Spinal cord (tissue), 10 donors: ENCODE results near the gene SLC39A1. TPM values are rescaled to one million over a fixed set of nuclear protein-coding genes. Genes with fewer than 3 reads are reported as not detected.

Source experiments
- DNase-seq, 6 donors: peaks; one replicate each; pipeline versions ENCODE4 v3.0.0 to v3.0.0-alpha.2; 2013 to 2015; ENCODE audit warnings: low spot score in 6 of 6, low read depth in 4 of 6
- H3K27ac ChIP-seq: one replicate; pipeline ENCODE4 v1.5.1; 2013; ENCODE audit warnings: low read depth, low read length, control low read depth
- H3K27me3 ChIP-seq: one replicate; pipeline ENCODE4 v1.6.1; 2013; ENCODE audit warnings: low read length; ENCODE audit not compliant: control insufficient read depth, insufficient read depth
- H3K36me3 ChIP-seq: one replicate; pipeline ENCODE4 v1.6.1; 2013; ENCODE audit warnings: low read length; ENCODE audit not compliant: control insufficient read depth, insufficient read depth
- H3K4me1 ChIP-seq: one replicate; pipeline ENCODE4 v1.6.1; 2013; ENCODE audit warnings: low read length; ENCODE audit not compliant: control insufficient read depth, insufficient read depth
- H3K4me3 ChIP-seq: one replicate; pipeline ENCODE4 v1.5.1; 2013; ENCODE audit warnings: low read depth, low read length, control low read depth
- H3K9me3 ChIP-seq: one replicate; pipeline ENCODE4 v1.6.1; 2013; ENCODE audit warnings: low read length; ENCODE audit not compliant: control insufficient read depth, insufficient read depth
- WGBS: methylation state at CpG from one replicate; pipeline ENCODE4 v1.1.5; 2013; ENCODE audit warnings: missing lambda C conversion rate; ENCODE audit not compliant: insufficient coverage; 5-methylcytosine and 5-hydroxymethylcytosine counted together
- polyA plus RNA-seq, 2 donors: library from polyadenylated mRNA; unstranded; fragments of 120-200 nt; gene quantifications; one replicate each; pipeline ENCODE4 v1.2.1, GENCODE V29; 2013; ENCODE audit not compliant: insufficient read length in 2 of 2
- total RNA-seq, 2 donors: library from RNA; depleted of rRNA in 1 of 2; stranded (reverse); fragments of 120-200 nt in 1 of 2; fragments of >200 nt in 1 of 2; gene quantifications; one replicate each; pipeline versions ENCODE4 v1.2.3 to v1.2.4, GENCODE V29; 2013 to 2014
- donor health status: healthy.

SLC39A1 gene
- total and polyA plus RNA-seq, 4 donors = 30.5 to 66.0 (median 40.0) TPM

DNA sequence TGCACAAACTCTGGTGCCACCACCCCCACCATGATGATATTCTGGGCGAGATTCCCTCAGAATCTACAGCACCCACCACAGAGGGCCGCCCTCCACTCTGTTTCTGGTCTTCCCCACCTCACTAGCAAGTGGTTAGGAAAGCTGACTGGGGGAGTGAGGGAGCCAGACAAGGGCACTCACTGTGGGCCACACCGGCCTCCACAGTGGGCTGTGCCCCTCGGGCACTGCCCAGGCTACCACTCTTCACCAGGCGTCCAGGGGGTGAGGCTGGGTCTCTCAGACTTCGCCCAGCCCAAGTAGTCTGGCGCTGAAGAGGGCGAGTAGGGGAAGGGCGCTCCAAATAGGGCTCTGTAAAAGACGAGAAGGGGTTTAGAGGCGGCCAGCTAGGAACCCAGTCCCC is 29.4 kb downstream of the SLC39A1 start:
- H3K27ac ChIP-seq = no peak overlapping the region
- 97% methylated on average over 9 of the region's 11 CpGs for WGBS

GRCh38 chr1:153933430-153933829 is 29.9 kb downstream of the SLC39A1 start:
- no peaks in the 10 kb centered on the region for H3K9me3 ChIP-seq
- 96% methylated on average over 14 of the region's 14 CpGs for WGBS
- H3K27me3 ChIP-seq = no peaks in the 10 kb centered on the region
- peaks cover 83% of the 10 kb centered on the region for H3K36me3 ChIP-seq
- H3K4me1 ChIP-seq = peaks cover 9% of the 10 kb centered on the region
- H3K4me3 ChIP-seq = no peak overlapping the region
- no peak for DNase-seq
- H3K27ac ChIP-seq = no peak overlapping the region

More for the DNA sequence above, 29.4 kb downstream of the SLC39A1 start:
- no peaks in the 10 kb centered on the region for H3K27me3 ChIP-seq
- H3K9me3 ChIP-seq = no peaks in the 10 kb centered on the region
- H3K4me3 ChIP-seq = no peak overlapping the region
- no peak for DNase-seq
- H3K4me1 ChIP-seq = peaks cover 6% of the 10 kb centered on the region
- H3K36me3 ChIP-seq = peaks cover 88% of the 10 kb centered on the region

DNA sequence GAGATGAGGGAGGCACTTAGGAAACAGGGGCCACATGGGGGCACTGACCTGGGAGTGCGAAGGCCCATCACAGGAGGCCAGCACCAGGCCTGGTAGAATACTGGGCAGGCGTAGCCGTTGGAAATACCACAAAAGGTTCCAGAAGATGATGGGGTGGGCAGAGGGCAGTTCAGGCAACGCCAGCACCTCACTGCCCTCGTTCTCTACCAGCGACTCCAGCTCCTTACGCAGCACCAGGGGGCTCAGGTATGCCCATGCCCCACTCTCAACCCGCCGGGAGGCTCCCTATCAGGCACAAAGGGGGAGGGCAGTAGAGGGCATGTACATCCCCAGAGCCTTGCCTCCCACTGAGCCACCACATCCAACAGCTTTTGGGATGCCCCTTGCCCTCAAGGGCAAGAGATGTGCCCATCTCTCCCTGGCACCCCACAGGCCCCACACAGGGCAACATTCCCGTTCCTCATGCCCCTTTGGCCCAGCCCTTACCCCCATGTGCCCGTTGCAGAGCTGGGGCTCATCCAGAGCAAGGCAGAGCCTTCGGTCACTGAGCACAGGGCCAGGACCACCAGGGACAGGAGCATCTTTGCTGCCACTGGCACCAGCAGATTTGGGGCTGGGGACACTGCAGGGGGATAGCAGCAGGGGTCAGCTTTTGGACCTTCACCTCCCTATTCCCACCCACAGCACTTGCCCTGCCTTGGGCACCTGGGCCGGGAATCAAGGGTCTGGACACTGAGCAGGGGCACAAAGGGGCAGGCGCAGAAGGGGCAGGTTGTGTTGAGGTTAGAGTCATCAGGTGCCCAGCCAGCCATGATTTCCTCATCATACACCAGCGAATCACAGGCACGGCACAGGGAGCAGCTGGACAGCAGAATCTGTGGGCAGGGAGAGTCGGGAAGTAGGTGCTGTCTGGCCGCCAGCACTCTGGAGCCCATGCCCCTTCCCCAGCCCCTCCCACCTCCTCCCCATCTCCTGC is 30.9 kb downstream of the SLC39A1 start:
- Histone ChIP-seq H3K27me3 (no peaks in the 10 kb centered on the region), H3K4me3 (no peak overlapping the region), H3K36me3 (peaks cover 75% of the 10 kb centered on the region), H3K4me1 (peaks cover 15% of the 10 kb centered on the region), H3K27ac (no peak overlapping the region), H3K9me3 (no peaks in the 10 kb centered on the region)
- DNase-seq = no peak
- 97% methylated on average over 14 of the region's 18 CpGs for WGBS

DNA sequence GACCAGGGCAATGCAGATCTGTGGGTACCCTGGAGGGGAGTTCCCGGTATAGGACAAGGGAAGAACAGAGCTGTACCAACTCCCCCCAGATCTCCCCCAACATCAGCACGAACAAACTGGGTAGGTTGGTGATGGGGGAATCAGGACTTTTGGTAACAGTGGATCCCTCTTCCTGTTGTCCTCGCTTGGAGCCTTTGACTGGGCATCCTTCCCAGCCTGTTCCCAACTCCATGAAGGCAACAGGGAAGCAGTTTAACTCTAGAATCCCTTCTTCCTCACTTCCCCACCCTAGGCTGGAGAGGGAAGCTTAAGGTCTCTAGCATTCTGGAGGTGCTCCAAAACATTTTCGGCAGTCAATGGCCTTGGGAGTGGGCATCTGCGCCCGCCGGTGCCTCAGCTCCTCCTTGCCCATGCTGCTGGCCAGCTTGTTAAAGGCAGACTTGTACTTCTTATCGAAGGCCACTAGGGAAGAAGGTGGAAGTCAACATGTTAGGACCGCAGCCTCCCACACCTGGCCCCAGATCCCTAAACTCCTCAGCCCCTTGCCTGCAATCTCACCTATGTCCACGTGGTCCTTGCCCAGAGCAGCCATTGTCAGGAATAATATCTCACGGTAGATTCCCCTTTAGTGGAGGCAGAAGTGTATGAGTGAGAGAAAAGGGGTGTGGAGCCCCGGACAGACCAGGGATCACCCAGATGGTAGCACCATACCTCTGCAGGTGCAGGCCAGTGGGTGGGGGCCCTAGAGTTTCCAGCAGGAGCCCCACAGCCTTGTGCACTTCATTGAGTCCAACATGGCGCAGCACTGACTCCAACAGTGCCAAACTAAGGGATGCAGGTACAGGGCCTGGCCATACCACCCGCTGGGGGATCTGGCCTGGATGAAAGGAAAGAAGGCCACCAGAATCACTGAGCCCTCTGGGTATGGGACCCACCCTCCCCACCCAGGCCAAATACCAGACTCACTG is 33.1 kb downstream of the SLC39A1 start:
- WGBS = 94% methylated on average over 11 of the region's 14 CpGs
- Histone ChIP-seq H3K27me3 (no peaks in the 10 kb centered on the region), H3K27ac (no peak overlapping the region)

GRCh38 chr1:153929426-153929825 is 33.9 kb downstream of the SLC39A1 start:
- WGBS = 100% methylated on average over 1 of the region's 5 CpGs
- no peak for DNase-seq
- peaks cover 45% of the 10 kb centered on the region for H3K36me3 ChIP-seq
- no peaks in the 10 kb centered on the region for H3K27me3 ChIP-seq
- peaks cover 15% of the 10 kb centered on the region for H3K4me1 ChIP-seq
- H3K9me3 ChIP-seq = no peaks in the 10 kb centered on the region
- H3K4me3 ChIP-seq = no peak overlapping the region
- H3K27ac ChIP-seq = peak overlapping the region; percentile 75

More for the DNA sequence above, 33.1 kb downstream of the SLC39A1 start:
- Histone ChIP-seq H3K9me3 (no peaks in the 10 kb centered on the region), H3K4me3 (no peak overlapping the region), H3K4me1 (peaks cover 15% of the 10 kb centered on the region), H3K36me3 (peaks cover 54% of the 10 kb centered on the region)
- DNase-seq = no peak

GRCh38 chr1:153928791-153929341 is 34.5 kb downstream of the SLC39A1 start:
- H3K9me3 ChIP-seq = no peaks in the 10 kb centered on the region
- peak in 2 of 6 donors; percentile 47 to 64 for DNase-seq
- peaks cover 40% of the 10 kb centered on the region for H3K36me3 ChIP-seq
- H3K4me3 ChIP-seq = no peak overlapping the region
- WGBS = no CpG with 5 or more reads among the region's 4 CpGs
- H3K4me1 ChIP-seq = peaks cover 18% of the 10 kb centered on the region
- peak overlapping the region; percentile 75 for H3K27ac ChIP-seq
- no peaks in the 10 kb centered on the region for H3K27me3 ChIP-seq

- Histone ChIP-seq H3K36me3 (peaks cover 34% of the 10 kb centered on the region), H3K27me3 (no peaks in the 10 kb centered on the region), H3K4me1 (peaks cover 23% of the 10 kb centered on the region), H3K27ac (peak overlapping the region; percentile 75), H3K4me3 (no peak overlapping the region), H3K9me3 (no peaks in the 10 kb centered on the region)
- no peak for DNase-seq
- no CpG with 5 or more reads among the region's 1 CpG for WGBS
These were observed 35.1 kb downstream of the SLC39A1 start for GRCh38 chr1:153928245-153928644.

- Histone ChIP-seq H3K4me1 (peaks cover 27% of the 10 kb centered on the region), H3K27ac (no peak overlapping the region), H3K36me3 (peaks cover 17% of the 10 kb centered on the region), H3K27me3 (no peaks in the 10 kb centered on the region), H3K4me3 (no peak overlapping the region), H3K9me3 (no peaks in the 10 kb centered on the region)
- WGBS = no CpG with 5 or more reads among the region's 4 CpGs
- DNase-seq = no peak
These were observed 36.9 kb downstream of the SLC39A1 start for GRCh38 chr1:153926405-153926804.
